HEK293 (cell line): ENCODE measurements around the gene ARL3.

ENCODE experiments used
- CTCF ChIA-PET: fragments of 350-600 bp; formaldehyde crosslinking; extraction: SDS; loops from one replicate; lab custom pipeline; 2021; ENCODE audit warnings: antibody characterized with exemption; lab: Yijun Ruan, JAX
- POLR2A ChIA-PET: fragments of 300-600 bp; formaldehyde crosslinking; extraction: SDS; loops from one replicate; lab custom pipeline; 2020; ENCODE audit warnings: antibody characterized with exemption, inconsistent platforms; lab: Yijun Ruan, JAX
- H3K27ac ChIP-seq: fragments of 200-500 bp; sonication (Bioruptor generic); 2 replicates; pipeline ENCODE4 v1.5.1; 2014; ENCODE audit warnings: low read depth, low read length, control low read depth, inconsistent platforms; ENCODE audit errors: extremely low read depth
- H3K36me3 ChIP-seq, 2 experiments: fragments of 200-500 bp in 1 of 2; sonication (Bioruptor generic) in 1 of 2; 1 replicate in 1 of 2; 2 replicates in 1 of 2; pipeline ENCODE4 v1.5.1; 2014 to 2017; ENCODE audit warnings: inconsistent platforms in 2 of 2, low read length in 2 of 2; ENCODE audit not compliant: control insufficient read depth in 2 of 2, insufficient read depth in 1 of 2
- H3K4me1 ChIP-seq: fragments of 200-500 bp; sonication (Bioruptor generic); 2 replicates; pipeline ENCODE4 v1.5.1; 2014; ENCODE audit warnings: mild to moderate bottlenecking, low read length, inconsistent platforms; ENCODE audit not compliant: control insufficient read depth, insufficient read depth
- H3K4me3 ChIP-seq: 2 replicates; pipeline ENCODE4 v1.5.1; 2011; ENCODE audit warnings: low read depth, mild to moderate bottlenecking, control low read depth, low read length, moderate library complexity
- H3K9me3 ChIP-seq: fragments of 200-500 bp; sonication (Bioruptor generic); 2 replicates; pipeline ENCODE4 v1.5.1; 2014; ENCODE audit warnings: low read depth, low read length, inconsistent platforms; ENCODE audit not compliant: control insufficient read depth, insufficient read depth
- BCL11A ChIP-seq: fragments of 450-650 bp; formaldehyde crosslinking; IDR thresholded peaks from 2 replicates; pipeline ENCODE4 v1.5.1; 2016; ENCODE audit warnings: low read depth, missing biosample characterization, missing genetic modification characterization
- KLF1 ChIP-seq: fragments of 450-650 bp; formaldehyde crosslinking; IDR thresholded peaks from 2 replicates; pipeline ENCODE4 v1.5.1; 2016; ENCODE audit warnings: missing biosample characterization, missing genetic modification characterization
- KLF16 ChIP-seq: fragments of 450-650 bp; formaldehyde crosslinking; IDR thresholded peaks from 2 replicates; pipeline ENCODE4 v1.5.1; 2017; ENCODE audit warnings: missing biosample characterization, missing genetic modification characterization
- MZF1 ChIP-seq: fragments of 450-650 bp; formaldehyde crosslinking; IDR thresholded peaks from 2 replicates; pipeline ENCODE4 v1.5.1; 2017; ENCODE audit warnings: missing biosample characterization, missing genetic modification characterization, borderline replicate concordance
- PATZ1 ChIP-seq: fragments of 450-650 bp; formaldehyde crosslinking; IDR thresholded peaks from 2 replicates; pipeline ENCODE4 v1.5.1; 2016; ENCODE audit warnings: missing biosample characterization, missing genetic modification characterization
- PRDM10 ChIP-seq: fragments of 450-650 bp; formaldehyde crosslinking; IDR thresholded peaks from 2 replicates; pipeline ENCODE4 v1.5.1; 2016; ENCODE audit warnings: missing biosample characterization, missing genetic modification characterization
- PRDM4 ChIP-seq: fragments of 450-650 bp; formaldehyde crosslinking; IDR thresholded peaks from 2 replicates; pipeline ENCODE4 v1.5.1; 2017; ENCODE audit warnings: missing biosample characterization, missing genetic modification characterization
- SP7 ChIP-seq: fragments of 450-650 bp; formaldehyde crosslinking; IDR thresholded peaks from 2 replicates; pipeline ENCODE4 v1.5.1; 2016; ENCODE audit warnings: missing biosample characterization, missing genetic modification characterization
- ZBTB44 ChIP-seq: fragments of 450-650 bp; IDR thresholded peaks from 2 replicates; pipeline ENCODE4 v1.5.1; 2018; ENCODE audit warnings: missing biosample characterization, mild to moderate bottlenecking, missing genetic modification characterization
- ZNF132 ChIP-seq: fragments of 450-650 bp; formaldehyde crosslinking; IDR thresholded peaks from 2 replicates; pipeline ENCODE4 v1.5.1; 2017; ENCODE audit warnings: missing biosample characterization, missing genetic modification characterization, borderline replicate concordance
- ZNF16 ChIP-seq: fragments of 450-650 bp; formaldehyde crosslinking; IDR thresholded peaks from 2 replicates; pipeline ENCODE4 v1.5.1; 2016; ENCODE audit warnings: low read depth, missing biosample characterization, missing genetic modification characterization
- ZNF18 ChIP-seq: fragments of 450-650 bp; formaldehyde crosslinking; IDR thresholded peaks from 2 replicates; pipeline ENCODE4 v1.5.1; 2016; ENCODE audit warnings: missing biosample characterization, missing genetic modification characterization
- ZNF211 ChIP-seq: fragments of 450-650 bp; formaldehyde crosslinking; IDR thresholded peaks from 2 replicates; pipeline ENCODE4 v1.5.1; 2016; ENCODE audit warnings: low read depth, missing biosample characterization, missing genetic modification characterization
- ZNF24 ChIP-seq: fragments of 450-650 bp; formaldehyde crosslinking; IDR thresholded peaks from 2 replicates; pipeline ENCODE4 v1.5.1; 2016; ENCODE audit warnings: missing biosample characterization, missing genetic modification characterization
- ZNF341 ChIP-seq: fragments of 450-650 bp; formaldehyde crosslinking; IDR thresholded peaks from 2 replicates; pipeline ENCODE4; 2016; ENCODE audit warnings: low read depth, missing biosample characterization, missing genetic modification characterization
- ZNF350 ChIP-seq: fragments of 450-650 bp; formaldehyde crosslinking; IDR thresholded peaks from 2 replicates; pipeline ENCODE4 v1.5.0; 2017; ENCODE audit warnings: missing biosample characterization, mild to moderate bottlenecking, missing genetic modification characterization
- ZNF449 ChIP-seq: fragments of 450-650 bp; formaldehyde crosslinking; IDR thresholded peaks from 2 replicates; pipeline ENCODE4 v1.5.1; 2017; ENCODE audit warnings: missing biosample characterization, mild to moderate bottlenecking, missing genetic modification characterization, moderate library complexity
- ZNF529 ChIP-seq: fragments of 450-650 bp; formaldehyde crosslinking; IDR thresholded peaks from 2 replicates; pipeline ENCODE4 v1.5.1; 2017; ENCODE audit warnings: missing genetic modification characterization, missing biosample characterization; ENCODE audit not compliant: insufficient replicate concordance
- ZNF544 ChIP-seq: fragments of 450-650 bp; formaldehyde crosslinking; IDR thresholded peaks from 2 replicates; pipeline ENCODE4 v1.5.0; 2017; ENCODE audit warnings: missing biosample characterization, missing genetic modification characterization
- ZNF654 ChIP-seq: fragments of 450-650 bp; formaldehyde crosslinking; IDR thresholded peaks from 2 replicates; pipeline ENCODE4 v1.5.1; 2016; ENCODE audit warnings: low read depth, missing biosample characterization, missing genetic modification characterization
- ZNF792 ChIP-seq: fragments of 450-650 bp; formaldehyde crosslinking; IDR thresholded peaks from 2 replicates; pipeline ENCODE4 v1.5.1; 2016; ENCODE audit warnings: missing biosample characterization, missing genetic modification characterization
- ZSCAN23 ChIP-seq: fragments of 450-650 bp; formaldehyde crosslinking; IDR thresholded peaks from 2 replicates; pipeline ENCODE4 v1.5.1; 2016; ENCODE audit warnings: missing biosample characterization, missing genetic modification characterization

ARL3 gene

GRCh38 chr10:102752934-102753664 is 38.9 kb upstream of the ARL3 start:
- no peak overlapping the region for H3K4me3 ChIP-seq
- H3K27ac ChIP-seq, result no peak overlapping the region
- POLR2A ChIA-PET, result interaction anchor here (1.0 to 3.4 kb wide), 2 partner anchors 9 to 23 kb away, joined by 3 to 12 read pairs; partner anchors contain the start of gene WBP1L
- H3K9me3 ChIP-seq, result no peaks in the 10 kb centered on the region
- no peaks in the 10 kb centered on the region for H3K36me3 ChIP-seq
- CTCF ChIA-PET, result interaction anchor here (0.5 to 4.0 kb wide), 22 partner anchors 10 to 933 kb away, joined by 3 to 47 read pairs (median 4); partner anchors contain the start of genes CYP17A1 and WBP1L
- no peaks in the 10 kb centered on the region for H3K4me1 ChIP-seq
- TF ChIP-seq ZSCAN23 (no peak), ZNF792 (tag by site-specific recombination) (no peak), ZNF211 (tag by site-specific recombination) (no peak), ZNF341 (tag by site-specific recombination) (no peak), ZNF350 (tag by site-specific recombination) (no peak), PATZ1 (tag by site-specific recombination) (no peak), MZF1 (tag by site-specific recombination) (no peak), ZNF544 (tag by site-specific recombination) (no peak), SP7 (tag by site-specific recombination) (no peak), KLF16 (tag by site-specific recombination) (no peak), PRDM4 (tag by site-specific recombination) (peak; percentile 50; the same call in 1 of the 2 replicates), KLF1 (tag by site-specific recombination) (no peak), ZBTB44 (peak; percentile 40), ZNF24 (no peak), BCL11A (tag by site-specific recombination) (no peak), ZNF449 (no peak), ZNF654 (tag by site-specific recombination) (peak; percentile 38; the same call in 1 of the 2 replicates), ZNF132 (no peak), PRDM10 (peak; percentile 56), ZNF18 (tag by site-specific recombination) (no peak), ZNF16 (tag by site-specific recombination) (no peak), ZNF529 (tag by site-specific recombination) (no peak)
